Psoas muscle (tissue), 8 donors: ENCODE results near the gene ELN. TPM values are rescaled to one million over a fixed set of nuclear protein-coding genes. Genes with fewer than 3 reads are reported as not detected.

Experiments used
- ATAC-seq, 4 donors: fragments of 200-7000 bp; cut with Tn5 transposase; one replicate each; pipeline ENCODE4 v1.9.1; 2020; ENCODE audit warnings: moderate library complexity in 3 of 4, mild to moderate bottlenecking in 2 of 4
- DNase-seq, 2 donors: peaks; one replicate each; pipeline ENCODE4 v3.0.0-alpha.2; 2020
- H3K27ac ChIP-seq: fragments of 200-600 bp; one replicate; pipeline ENCODE4 v1.8.0; 2022
- H3K27me3 ChIP-seq, 3 donors: fragments of 200-600 bp in 1 of 3; one replicate each; pipeline versions ENCODE4 v1.6.1 to v1.8.0; 2013 to 2022; ENCODE audit warnings: low read length in 2 of 3, mild to moderate bottlenecking in 2 of 3, moderate library complexity in 1 of 3; ENCODE audit not compliant: insufficient read depth in 3 of 3
- H3K36me3 ChIP-seq, 2 donors: fragments of 200-600 bp in 1 of 2; one replicate each; pipeline versions ENCODE4 v1.6.1 to v1.8.0; 2013 to 2022; ENCODE audit warnings: low read depth in 1 of 2, mild to moderate bottlenecking in 1 of 2, moderate library complexity in 1 of 2; ENCODE audit not compliant: insufficient read depth in 1 of 2
- H3K4me1 ChIP-seq: fragments of 200-600 bp; one replicate; pipeline ENCODE4 v1.8.0; 2022
- H3K4me3 ChIP-seq: fragments of 200-600 bp; one replicate; pipeline ENCODE4 v1.8.0; 2022; ENCODE audit warnings: mild to moderate bottlenecking
- H3K9me3 ChIP-seq: fragments of 200-600 bp; one replicate; pipeline ENCODE4 v1.8.0; 2022
- CTCF ChIP-seq: fragments of 200-600 bp; IDR thresholded peaks from one replicate; pipeline ENCODE4 v1.8.0; 2022; ENCODE audit warnings: antibody characterized with exemption
- WGBS, 3 donors: extraction: QIAGEN DNeasy Blood & Tissue Kit; methylation state at CpG; one replicate each; pipeline versions ENCODE4 v1.1.6 to v1.1.7; 2013; 5-methylcytosine and 5-hydroxymethylcytosine counted together
- intact Hi-C, 2 donors: fragments of 100-400 bp; cut with DNase I; formaldehyde crosslinking; loops; one replicate each; pipeline versions ENCODE4 v1.11.0 to v1.14.2; 2022
- polyA plus RNA-seq, 3 donors: library from polyadenylated mRNA; stranded (reverse); fragments of 200-250 nt; gene quantifications; one replicate each; pipeline ENCODE4 v1.2.3, GENCODE V29; 2013
- total RNA-seq, 4 donors: library from RNA; stranded (reverse); fragmentation: NEBNext Ultra II Directional in 2 of 4; extraction: Animal tissue kit (Norgen Biotek cat#: 25700) in 2 of 4; gene quantifications; one replicate each; pipeline versions ENCODE4 v1.2.1 to v1.2.4, GENCODE V29; 2021 to 2023
- donor health status: healthy with polysubstance abuse.
- donor health status: DM: no; HTN: no; CAD: no; lungs with moderate emphysema.
- donor health status: Bipolar disorder and iron deficiency.
- donor health status: healthy.
- donor health status: DM: yes; HTN: yes; CAD: no.
- donor health status: DM: no; HTN: no; CAD: no.
- donor health status: DM: no; HTN: no; CAD: no.
- donor health status: DM: yes; HTN: yes; CAD: no.

The ELN gene
- total and polyA plus RNA-seq, 7 donors = 10.6 to 41.1 (median 16.3) TPM

GRCh38 chr7:74039337-74039736 lies 11.4 kb downstream of the ELN start:
- H3K9me3 ChIP-seq = no peaks in the 10 kb centered on the region
- no peak for TF ChIP-seq CTCF
- intact Hi-C loops = no loop called here
- 23 to 37% (median 31%) methylated on average over 11 of the region's 11 CpGs for WGBS, 3 donors
- H3K4me3 ChIP-seq = no peak overlapping the region
- peak; percentile 89 to 93 (median 92) for ATAC-seq
- H3K36me3 ChIP-seq = no peaks in the 10 kb centered on the region
- peak; percentile 76 to 91 for DNase-seq
- peaks cover 29% of the 10 kb centered on the region for H3K4me1 ChIP-seq
- no peaks in the 10 kb centered on the region for H3K27me3 ChIP-seq
- peak overlapping the region; percentile 86 for H3K27ac ChIP-seq

- no peak for ATAC-seq
- Histone ChIP-seq H3K4me1 (peaks cover 26% of the 10 kb centered on the region), H3K27me3 (no peaks in the 10 kb centered on the region), H3K36me3 (no peaks in the 10 kb centered on the region), H3K27ac (peak overlapping the region; percentile 86), H3K9me3 (no peaks in the 10 kb centered on the region), H3K4me3 (no peak overlapping the region)
- DNase-seq = peak in 1 of 2 donors; percentile 21
- no peak for TF ChIP-seq CTCF
- WGBS, 3 donors = 80 to 86% (median 85%) methylated on average over 13 of the region's 13 CpGs
- intact Hi-C loops = no loop called here
Observed at GRCh38 chr7:74040101-74040790, 12.3 kb downstream of the ELN start.

- WGBS, 3 donors = 94 to 98% (median 95%) methylated on average over 12 of the region's 12 CpGs
- Histone ChIP-seq H3K4me3 (no peak overlapping the region), H3K36me3 (no peaks in the 10 kb centered on the region), H3K4me1 (peaks cover 26% of the 10 kb centered on the region), H3K27ac (no peak overlapping the region), H3K9me3 (no peaks in the 10 kb centered on the region), H3K27me3 (no peaks in the 10 kb centered on the region)
- intact Hi-C loops = no loop called here
- no peak for TF ChIP-seq CTCF
- ATAC-seq (no peak), DNase-seq (no peak)
Observed at GRCh38 chr7:74040791-74041520, 13.0 kb downstream of the ELN start.

GRCh38 chr7:74042746-74043522 lies 15.0 kb downstream of the ELN start:
- no peak overlapping the region for H3K27ac ChIP-seq
- WGBS, 3 donors = 61 to 74% (median 62%) methylated on average over 24 of the region's 24 CpGs
- intact Hi-C loops = no loop called here
- no peak for ATAC-seq
- no peak overlapping the region for H3K4me3 ChIP-seq
- no peak for TF ChIP-seq CTCF
- no peaks in the 10 kb centered on the region for H3K27me3 ChIP-seq
- peaks cover 23% of the 10 kb centered on the region for H3K4me1 ChIP-seq
- H3K9me3 ChIP-seq = no peaks in the 10 kb centered on the region
- no peaks in the 10 kb centered on the region for H3K36me3 ChIP-seq
- DNase-seq = no peak
